ENCODE data around the gene RGP1. TPM values are rescaled to one million over a fixed set of nuclear protein-coding genes. Genes with fewer than 3 reads are reported as not detected.
A peak's percentile ranks its signal among the peaks of the same experiment; 100 is the strongest.

RGP1 gene
- total and polyA plus RNA-seq, 4 donors: 11.0 to 32.4 (median 21.5) TPM

DNA sequence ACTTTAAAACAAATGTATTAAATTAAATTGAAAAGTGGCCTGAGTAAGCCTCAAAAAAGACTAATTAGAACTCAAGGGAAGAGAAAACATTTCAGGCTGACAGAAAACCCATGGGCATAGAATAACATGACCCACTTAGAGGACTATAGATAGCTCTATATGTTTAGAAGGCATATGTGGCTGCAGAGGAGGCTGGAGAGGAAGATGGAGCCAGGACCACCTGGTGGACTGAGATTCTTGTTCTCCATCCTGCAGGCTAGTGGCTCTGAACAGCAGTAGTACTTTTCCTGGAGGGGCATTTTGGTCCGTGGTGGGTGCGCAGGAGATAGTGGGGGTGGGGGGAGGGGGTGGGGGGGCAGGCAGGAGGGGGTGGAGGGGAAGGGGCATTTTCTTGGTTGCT is 32.0 kb downstream of the RGP1 start:
- intact Hi-C loops (cut with DNase I): no loop called here
- 84% methylated on average over 2 of the region's 2 CpGs; no CpG with 5 or more reads in 1 of the 2 donors for WGBS, 2 donors

DNA sequence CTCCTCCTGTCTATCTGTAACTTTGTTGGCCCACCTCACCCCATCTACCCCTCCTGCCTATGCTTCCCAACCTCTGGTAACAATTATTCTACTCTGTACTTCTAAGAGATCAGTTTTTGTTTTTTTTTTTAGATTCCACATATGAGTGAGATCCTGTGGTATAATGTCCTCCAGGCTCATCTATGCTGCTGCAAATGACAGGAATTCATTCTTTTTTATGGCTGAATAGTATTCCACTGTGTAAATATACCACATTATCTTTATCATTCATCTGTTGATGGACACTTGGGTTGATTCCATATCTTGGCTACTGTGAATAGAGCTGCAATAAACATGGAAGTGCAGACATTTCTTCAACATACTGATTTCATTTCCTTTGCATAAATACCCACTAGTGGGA is 34.3 kb downstream of the RGP1 start:
- Histone ChIP-seq H3K27ac (ENCODE audit: low read depth in 1 of 2, low read length in 2 of 2) (no peak overlapping the region), H3K4me3 (ENCODE audit: low read length in 2 of 2) (no peak overlapping the region), H3K27me3 (ENCODE audit: control insufficient read depth in 1 of 2, insufficient read depth in 2 of 2, low read length in 1 of 2) (no peaks in the 10 kb centered on the region), H3K9me3 (ENCODE audit: control insufficient read depth, low read length) (no peaks in the 10 kb centered on the region), H3K36me3 (ENCODE audit: control insufficient read depth in 1 of 2, insufficient read depth in 2 of 2, low read length in 1 of 2) (no peaks in the 10 kb centered on the region), H3K4me1 (ENCODE audit: control insufficient read depth in 1 of 2, insufficient read depth in 2 of 2, low read length in 2 of 2) (no peaks in the 10 kb centered on the region)
- ATAC-seq (ENCODE audit: low FRiP score) (no peak), DNase-seq (no peak)
- intact Hi-C loops (cut with DNase I): no loop called here

More for the DNA sequence above, 32.0 kb downstream of the RGP1 start:
- ATAC-seq (ENCODE audit: low FRiP score) (no peak), DNase-seq (no peak)
- Histone ChIP-seq H3K9me3 (ENCODE audit: control insufficient read depth, low read length) (no peaks in the 10 kb centered on the region), H3K27me3 (ENCODE audit: control insufficient read depth in 1 of 2, insufficient read depth in 2 of 2, low read length in 1 of 2) (no peaks in the 10 kb centered on the region), H3K4me3 (ENCODE audit: low read length in 2 of 2) (no peak overlapping the region), H3K4me1 (ENCODE audit: control insufficient read depth in 1 of 2, insufficient read depth in 2 of 2, low read length in 2 of 2) (no peaks in the 10 kb centered on the region), H3K36me3 (ENCODE audit: control insufficient read depth in 1 of 2, insufficient read depth in 2 of 2, low read length in 1 of 2) (no peaks in the 10 kb centered on the region), H3K27ac (ENCODE audit: low read depth in 1 of 2, low read length in 2 of 2) (no peak overlapping the region)

DNA sequence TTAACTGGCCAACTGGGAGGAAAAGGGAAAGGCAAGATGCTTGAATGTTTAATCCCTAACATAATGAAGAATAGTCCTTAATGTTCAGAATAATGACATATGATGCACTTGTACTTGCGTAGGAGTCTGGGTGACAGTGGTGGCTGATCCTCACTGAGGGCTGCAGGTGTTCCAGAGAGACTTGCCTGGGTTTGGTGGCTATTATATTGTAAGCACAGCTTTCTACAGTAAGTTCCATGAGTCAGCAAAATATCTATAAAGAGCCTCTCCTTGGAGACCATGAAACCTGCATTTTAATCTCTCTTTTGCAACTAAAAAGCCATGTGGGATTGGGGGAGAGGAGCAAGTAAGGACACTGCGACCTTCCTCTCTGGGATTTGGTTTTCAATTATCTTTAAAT is 40.5 kb downstream of the RGP1 start:
- 93 to 95% methylated on average over 2 of the region's 2 CpGs for WGBS, 2 donors
- Histone ChIP-seq H3K27ac (ENCODE audit: low read depth in 1 of 2, low read length in 2 of 2) (no peak overlapping the region), H3K9me3 (ENCODE audit: control insufficient read depth, low read length) (no peaks in the 10 kb centered on the region), H3K36me3 (ENCODE audit: control insufficient read depth in 1 of 2, insufficient read depth in 2 of 2, low read length in 1 of 2) (no peaks in the 10 kb centered on the region), H3K4me1 (ENCODE audit: control insufficient read depth in 1 of 2, insufficient read depth in 2 of 2, low read length in 2 of 2) (no peaks in the 10 kb centered on the region), H3K27me3 (ENCODE audit: control insufficient read depth in 1 of 2, insufficient read depth in 2 of 2, low read length in 1 of 2) (no peaks in the 10 kb centered on the region), H3K4me3 (ENCODE audit: low read length in 2 of 2) (no peak overlapping the region)
- DNase-seq (no peak), ATAC-seq (ENCODE audit: low FRiP score) (no peak)
- intact Hi-C loops (cut with DNase I): no loop called here

DNA sequence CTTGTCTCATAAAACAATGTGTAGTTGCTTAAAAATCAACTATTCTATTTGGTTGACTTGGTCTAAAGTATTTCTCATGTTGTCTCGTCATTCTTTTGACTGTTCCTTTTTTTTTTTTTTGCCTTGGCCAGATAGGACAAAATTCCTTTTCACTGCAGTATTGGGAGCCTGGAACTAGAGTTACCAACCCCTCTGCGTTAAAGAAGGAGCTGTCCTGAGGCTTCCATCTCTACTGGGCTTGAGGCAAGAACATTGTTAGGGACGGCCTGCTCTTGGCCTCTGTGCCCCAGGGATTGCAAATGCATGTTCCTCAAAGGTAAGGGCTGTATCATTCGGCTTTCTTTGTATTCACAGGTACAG is 40.9 kb downstream of the RGP1 start:
- no peak overlapping the region for H3K4me3 ChIP-seq (ENCODE audit: low read length in 2 of 2)
- intact Hi-C loops (cut with DNase I): loop anchor here (1.0 to 10.0 kb wide), 4 partner anchors 37 to 235 kb away; partner anchors contain the start of genes FAM221B (in 1 of the 2) and TMEM8B (in 1 of the 2)
- no peak overlapping the region for H3K27ac ChIP-seq (ENCODE audit: low read depth in 1 of 2, low read length in 2 of 2)
- no peaks in the 10 kb centered on the region for H3K9me3 ChIP-seq (ENCODE audit: control insufficient read depth, low read length)
- H3K4me1 ChIP-seq (ENCODE audit: control insufficient read depth in 1 of 2, insufficient read depth in 2 of 2, low read length in 2 of 2): no peaks in the 10 kb centered on the region
- DNase-seq (no peak), ATAC-seq (ENCODE audit: low FRiP score) (no peak)
- no peaks in the 10 kb centered on the region for H3K36me3 ChIP-seq (ENCODE audit: control insufficient read depth in 1 of 2, insufficient read depth in 2 of 2, low read length in 1 of 2)
- 26 to 28% methylated on average over 4 of the region's 4 CpGs for WGBS, 2 donors
- no peaks in the 10 kb centered on the region for H3K27me3 ChIP-seq (ENCODE audit: control insufficient read depth in 1 of 2, insufficient read depth in 2 of 2, low read length in 1 of 2)

GRCh38 chr9:35790385-35791296 is 41.6 kb downstream of the RGP1 start:
- H3K27me3 ChIP-seq (ENCODE audit: control insufficient read depth in 1 of 2, insufficient read depth in 2 of 2, low read length in 1 of 2): no peaks in the 10 kb centered on the region
- H3K9me3 ChIP-seq (ENCODE audit: control insufficient read depth, low read length): no peaks in the 10 kb centered on the region
- intact Hi-C loops (cut with DNase I): loop anchor here (1.0 to 10.0 kb wide), 4 partner anchors 37 to 234 kb away; partner anchors contain the start of genes FAM221B (in 1 of the 2) and TMEM8B (in 1 of the 2)
- no peaks in the 10 kb centered on the region for H3K4me1 ChIP-seq (ENCODE audit: control insufficient read depth in 1 of 2, insufficient read depth in 2 of 2, low read length in 2 of 2)
- ATAC-seq (ENCODE audit: low FRiP score) (peak; percentile 92), DNase-seq (peak; percentile 79 to 82)
- no peaks in the 10 kb centered on the region for H3K36me3 ChIP-seq (ENCODE audit: control insufficient read depth in 1 of 2, insufficient read depth in 2 of 2, low read length in 1 of 2)
- peak overlapping the region; percentile 10 to 15 for H3K27ac ChIP-seq (ENCODE audit: low read depth in 1 of 2, low read length in 2 of 2)
- H3K4me3 ChIP-seq (ENCODE audit: low read length in 2 of 2): peak overlapping the region; percentile 11 to 32
- 27% methylated on average over 37 of the region's 37 CpGs for WGBS, 2 donors

DNA sequence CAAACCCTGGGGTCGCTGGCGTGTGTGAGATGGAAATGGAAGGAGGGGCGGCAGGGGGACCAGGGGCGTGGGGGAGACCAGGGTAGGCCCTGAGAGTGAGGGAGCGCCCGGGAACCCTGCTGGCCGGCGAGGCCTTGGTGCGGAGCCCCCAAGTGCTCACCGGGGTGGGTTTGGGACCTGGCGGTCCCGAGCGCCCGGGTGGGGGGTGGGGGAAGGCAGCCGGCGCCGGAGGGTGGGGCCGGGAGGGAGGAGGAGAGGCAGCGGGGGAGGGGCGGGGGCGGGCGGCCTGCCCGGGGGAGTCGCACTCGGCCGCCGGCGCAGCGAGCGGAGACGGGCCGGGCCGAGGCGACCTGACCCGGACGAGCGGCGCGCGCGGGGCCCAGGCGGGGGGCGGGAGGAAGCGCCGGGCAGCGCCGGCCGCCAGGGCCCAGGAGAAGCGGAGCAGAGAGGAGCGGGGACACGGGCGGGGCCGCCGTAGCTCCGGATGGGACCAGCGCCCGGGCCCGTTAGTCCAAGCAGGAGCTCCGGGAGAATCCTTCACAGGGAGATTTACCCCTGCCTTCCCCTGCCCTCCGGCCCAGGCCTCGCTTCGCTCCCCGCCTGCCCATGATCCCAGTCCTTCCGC is 42.3 kb downstream of the RGP1 start, which contains the start of gene NPR2:
Gene NPR2 (plus strand): TSS at position 295 of the 625 bp plus-strand sequence. CDS start 818 bp downstream, outside the sequence.
- no peaks in the 10 kb centered on the region for H3K4me1 ChIP-seq (ENCODE audit: control insufficient read depth in 1 of 2, insufficient read depth in 2 of 2, low read length in 2 of 2)
- peak within 1 kb of the TSS; percentile 11 to 32 for H3K4me3 ChIP-seq (ENCODE audit: low read length in 2 of 2)
- intact Hi-C loops (cut with DNase I): loop anchor here (5.0 to 10.0 kb wide), 3 partner anchors 36 to 233 kb away; partner anchors contain the start of genes FAM221B (in 1 of the 2) and TMEM8B (in 1 of the 2)
- no peaks in the 10 kb centered on the region for H3K9me3 ChIP-seq (ENCODE audit: control insufficient read depth, low read length)
- H3K36me3 ChIP-seq (ENCODE audit: control insufficient read depth in 1 of 2, insufficient read depth in 2 of 2, low read length in 1 of 2): no peaks in the 10 kb centered on the region
- H3K27me3 ChIP-seq (ENCODE audit: control insufficient read depth in 1 of 2, insufficient read depth in 2 of 2, low read length in 1 of 2): no peaks in the 10 kb centered on the region
- DNase-seq (peak; percentile 56 to 81), ATAC-seq (ENCODE audit: low FRiP score) (peak; percentile 70)
- 2 to 5% methylated on average over 39 to 64 of the region's 64 CpGs for WGBS, 2 donors
- H3K27ac ChIP-seq (ENCODE audit: low read depth in 1 of 2, low read length in 2 of 2): peak within 1 kb of the TSS; percentile 10 to 15

DNA sequence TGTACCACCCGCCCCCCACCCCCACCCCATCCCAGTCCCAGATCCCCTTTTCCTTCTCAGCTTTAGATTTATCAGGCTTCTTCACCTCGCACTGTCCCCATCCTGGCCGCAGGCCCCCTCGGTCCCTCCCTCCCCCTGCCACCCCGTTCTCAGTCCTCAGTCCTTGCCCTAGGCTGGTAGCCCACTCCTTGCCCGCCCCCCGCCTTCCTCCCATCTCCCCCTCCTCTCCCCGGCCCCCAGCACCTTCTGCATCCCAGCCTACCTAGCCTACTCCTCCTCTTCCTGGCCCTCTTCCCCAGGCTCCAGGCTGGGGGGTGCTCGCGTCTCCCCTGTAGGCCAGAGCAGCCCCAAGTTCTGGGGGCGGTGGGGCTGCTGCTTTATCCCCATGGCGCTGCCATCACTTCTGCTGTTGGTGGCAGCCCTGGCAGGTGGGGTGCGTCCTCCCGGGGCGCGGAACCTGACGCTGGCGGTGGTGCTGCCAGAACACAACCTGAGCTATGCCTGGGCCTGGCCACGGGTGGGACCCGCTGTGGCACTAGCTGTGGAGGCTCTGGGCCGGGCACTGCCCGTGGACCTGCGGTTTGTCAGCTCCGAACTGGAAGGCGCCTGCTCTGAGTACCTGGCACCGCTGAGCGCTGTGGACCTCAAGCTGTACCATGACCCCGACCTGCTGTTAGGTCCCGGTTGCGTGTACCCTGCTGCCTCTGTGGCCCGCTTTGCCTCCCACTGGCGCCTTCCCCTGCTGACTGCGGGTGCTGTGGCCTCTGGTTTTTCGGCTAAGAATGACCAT is 43.1 kb downstream of the RGP1 start:
- intact Hi-C loops (cut with DNase I): loop anchor here (5.0 to 10.0 kb wide), 3 partner anchors 35 to 233 kb away; partner anchors contain the start of genes FAM221B (in 1 of the 2) and TMEM8B (in 1 of the 2)
- H3K27ac ChIP-seq (ENCODE audit: low read depth in 1 of 2, low read length in 2 of 2): no peak overlapping the region
- peak in 1 of 2 donors; percentile 77 for DNase-seq
- H3K27me3 ChIP-seq (ENCODE audit: control insufficient read depth in 1 of 2, insufficient read depth in 2 of 2, low read length in 1 of 2): no peaks in the 10 kb centered on the region
- H3K9me3 ChIP-seq (ENCODE audit: control insufficient read depth, low read length): no peaks in the 10 kb centered on the region
- 66 to 70% methylated on average over 34 of the region's 34 CpGs for WGBS, 2 donors
- no peaks in the 10 kb centered on the region for H3K36me3 ChIP-seq (ENCODE audit: control insufficient read depth in 1 of 2, insufficient read depth in 2 of 2, low read length in 1 of 2)
- H3K4me3 ChIP-seq (ENCODE audit: low read length in 2 of 2): peak overlapping the region; percentile 11 to 32
- no peaks in the 10 kb centered on the region for H3K4me1 ChIP-seq (ENCODE audit: control insufficient read depth in 1 of 2, insufficient read depth in 2 of 2, low read length in 2 of 2)
- no peak for ATAC-seq (ENCODE audit: low FRiP score)

DNA sequence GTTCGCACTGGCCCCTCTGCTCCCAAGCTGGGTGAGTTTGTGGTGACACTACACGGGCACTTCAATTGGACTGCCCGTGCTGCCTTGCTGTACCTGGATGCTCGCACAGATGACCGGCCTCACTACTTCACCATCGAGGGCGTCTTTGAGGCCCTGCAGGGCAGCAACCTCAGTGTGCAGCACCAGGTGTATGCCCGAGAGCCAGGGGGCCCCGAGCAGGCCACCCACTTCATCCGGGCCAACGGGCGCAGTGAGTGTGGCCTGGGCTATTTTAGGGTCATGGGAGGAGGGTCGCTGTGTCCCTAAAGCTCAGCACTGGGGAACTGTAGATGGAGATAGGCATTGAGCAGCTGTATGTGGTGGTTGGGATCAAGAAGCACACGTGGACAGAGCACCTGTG is 43.7 kb downstream of the RGP1 start:
- no peaks in the 10 kb centered on the region for H3K36me3 ChIP-seq (ENCODE audit: control insufficient read depth in 1 of 2, insufficient read depth in 2 of 2, low read length in 1 of 2)
- intact Hi-C loops (cut with DNase I): loop anchor here (5.0 to 10.0 kb wide), 3 partner anchors 34 to 232 kb away; partner anchors contain the start of genes FAM221B (in 1 of the 2) and TMEM8B (in 1 of the 2)
- DNase-seq: no peak
- H3K4me3 ChIP-seq (ENCODE audit: low read length in 2 of 2): no peak overlapping the region
- no peaks in the 10 kb centered on the region for H3K9me3 ChIP-seq (ENCODE audit: control insufficient read depth, low read length)
- H3K4me1 ChIP-seq (ENCODE audit: control insufficient read depth in 1 of 2, insufficient read depth in 2 of 2, low read length in 2 of 2): no peaks in the 10 kb centered on the region
- 77 to 79% methylated on average over 14 of the region's 14 CpGs for WGBS, 2 donors
- ATAC-seq (ENCODE audit: low FRiP score): no peak
- H3K27ac ChIP-seq (ENCODE audit: low read depth in 1 of 2, low read length in 2 of 2): no peak overlapping the region
- H3K27me3 ChIP-seq (ENCODE audit: control insufficient read depth in 1 of 2, insufficient read depth in 2 of 2, low read length in 1 of 2): no peaks in the 10 kb centered on the region

Measured in aorta (tissue), 5 donors.